Body of pancreas (tissue), 4 donors: Measurements from ENCODE around the gene MRFAP1L1. TPM values are rescaled to one million over a fixed set of nuclear protein-coding genes. Genes with fewer than 3 reads are reported as not detected.

ENCODE experiments used
- ATAC-seq: fragments of 150-250 bp; one replicate; pipeline ENCODE4 v1.9.1; 2016
- DNase-seq, 4 donors: peaks; one replicate each; pipeline ENCODE4 v3.0.0-alpha.2; 2019
- H3K27ac ChIP-seq, 4 donors: fragments of 200-600 bp; sonication (generic); 1 replicate in 3 of 4; 2 replicates in 1 of 4; pipeline versions ENCODE4 v1.5.1 to v1.6.1; 2016 to 2019; ENCODE audit warnings: mild to moderate bottlenecking in 1 of 4, mixed read lengths in 1 of 4, moderate library complexity in 1 of 4
- H3K27me3 ChIP-seq, 2 donors: fragments of 200-600 bp; sonication (generic); one replicate each; pipeline ENCODE4 v1.6.0; 2016; ENCODE audit warnings: mild to moderate bottlenecking in 1 of 2
- H3K36me3 ChIP-seq, 2 donors: fragments of 200-600 bp; sonication (generic); replicated peaks in 1 of 2; 2 replicates each; pipeline ENCODE4 v1.5.1; 2016; ENCODE audit warnings: low read depth in 2 of 2; ENCODE audit not compliant: insufficient read depth in 1 of 2
- H3K4me1 ChIP-seq: fragments of 200-600 bp; sonication (generic); one replicate; pipeline ENCODE4 v1.6.0; 2016
- H3K4me3 ChIP-seq, 2 donors: fragments of 200-600 bp; sonication (generic); 1 replicate in 1 of 2; 2 replicates in 1 of 2; pipeline ENCODE4 v1.5.1; 2016 to 2019
- H3K9me3 ChIP-seq, 3 donors: fragments of 200-600 bp; sonication (generic); 1 replicate in 2 of 3; 2 replicates in 1 of 3; pipeline ENCODE4 v1.5.1; 2016
- POLR2A ChIP-seq, 3 donors: fragments of 450-650 bp; IDR thresholded peaks; one replicate each; pipeline ENCODE4 v1.6.1; 2016; ENCODE audit warnings: antibody characterized with exemption in 3 of 3, mild to moderate bottlenecking in 2 of 3
- WGBS, 2 donors: methylation state at CpG; one replicate each; pipeline ENCODE4 v1.1.5; 2017; 5-methylcytosine and 5-hydroxymethylcytosine counted together
- intact Hi-C: fragments of 100-400 bp; cut with DNase I; formaldehyde crosslinking; loops from one replicate; pipeline ENCODE4 v1.15.1; 2023
- total RNA-seq, 2 donors: library from RNA; depleted of rRNA; stranded (reverse); fragments of >200 nt; gene quantifications; one replicate each; pipeline ENCODE4 v1.1.0, GENCODE V29; 2016
- TF ChIP-seq, protein P1 (sequence below), 7 experiments: fragments of 450-650 bp in 4 of 7; fragments of 200-600 bp in 3 of 7; sonication (generic) in 3 of 7; IDR thresholded peaks; one replicate each; pipeline ENCODE4 v1.5.1; 2016 to 2019; ENCODE audit warnings: antibody characterized with exemption in 7 of 7

MRFAP1L1 gene
- total RNA-seq, 2 donors from 2014 or later: 34.3 to 44.1 TPM

DNA sequence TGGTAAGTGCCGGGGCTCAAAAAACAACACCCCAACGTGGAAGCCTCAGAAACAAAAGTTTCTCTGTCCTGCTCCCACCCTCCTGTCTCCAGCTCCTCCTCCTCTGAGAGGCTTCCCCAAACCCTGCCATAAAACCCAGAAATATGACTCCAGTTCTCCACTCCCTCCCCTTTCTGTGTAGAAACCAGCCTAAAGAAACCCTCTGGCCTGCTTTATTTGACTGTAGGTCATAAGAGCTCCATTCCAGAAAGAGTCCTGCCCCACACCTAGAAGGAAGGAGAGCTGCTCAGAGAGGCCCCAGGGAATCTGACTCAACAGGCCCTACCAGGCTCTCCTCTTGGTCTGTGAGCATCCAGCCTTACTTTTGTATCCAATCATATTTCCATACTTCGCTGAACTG, 16.9 kb downstream of the MRFAP1L1 start:
- intact Hi-C loops: no loop called here
- H3K36me3 ChIP-seq: no peaks in the 10 kb centered on the region
- TF ChIP-seq, protein P1, sequence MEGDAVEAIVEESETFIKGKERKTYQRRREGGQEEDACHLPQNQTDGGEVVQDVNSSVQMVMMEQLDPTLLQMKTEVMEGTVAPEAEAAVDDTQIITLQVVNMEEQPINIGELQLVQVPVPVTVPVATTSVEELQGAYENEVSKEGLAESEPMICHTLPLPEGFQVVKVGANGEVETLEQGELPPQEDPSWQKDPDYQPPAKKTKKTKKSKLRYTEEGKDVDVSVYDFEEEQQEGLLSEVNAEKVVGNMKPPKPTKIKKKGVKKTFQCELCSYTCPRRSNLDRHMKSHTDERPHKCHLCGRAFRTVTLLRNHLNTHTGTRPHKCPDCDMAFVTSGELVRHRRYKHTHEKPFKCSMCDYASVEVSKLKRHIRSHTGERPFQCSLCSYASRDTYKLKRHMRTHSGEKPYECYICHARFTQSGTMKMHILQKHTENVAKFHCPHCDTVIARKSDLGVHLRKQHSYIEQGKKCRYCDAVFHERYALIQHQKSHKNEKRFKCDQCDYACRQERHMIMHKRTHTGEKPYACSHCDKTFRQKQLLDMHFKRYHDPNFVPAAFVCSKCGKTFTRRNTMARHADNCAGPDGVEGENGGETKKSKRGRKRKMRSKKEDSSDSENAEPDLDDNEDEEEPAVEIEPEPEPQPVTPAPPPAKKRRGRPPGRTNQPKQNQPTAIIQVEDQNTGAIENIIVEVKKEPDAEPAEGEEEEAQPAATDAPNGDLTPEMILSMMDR (IDR thresholded peaks at IDR 0.05): no peak
- TF ChIP-seq POLR2A (IDR thresholded peaks at IDR 0.05): no peak
- DNase-seq: no peak
- H3K27me3 ChIP-seq: no peaks in the 10 kb centered on the region
- no peak overlapping the region for H3K27ac ChIP-seq
- H3K9me3 ChIP-seq: no peaks in the 10 kb centered on the region
- H3K4me1 ChIP-seq: peaks cover 9% of the 10 kb centered on the region
- ATAC-seq: no peak
- H3K4me3 ChIP-seq: no peak overlapping the region
- WGBS, 2 donors: 66 to 72% methylated on average over 3 of the region's 3 CpGs

- ATAC-seq (no peak), DNase-seq (no peak)
- intact Hi-C loops: no loop called here
- H3K27ac ChIP-seq: no peak overlapping the region
- H3K4me3 ChIP-seq: no peak overlapping the region
- H3K36me3 ChIP-seq: no peaks in the 10 kb centered on the region
- TF ChIP-seq, protein P1 (IDR thresholded peaks at IDR 0.05): no peak
- TF ChIP-seq POLR2A (IDR thresholded peaks at IDR 0.05): no peak
- H3K4me1 ChIP-seq: peaks cover 9% of the 10 kb centered on the region
- 80 to 87% methylated on average over 8 of the region's 8 CpGs for WGBS, 2 donors
- H3K9me3 ChIP-seq: no peaks in the 10 kb centered on the region
- H3K27me3 ChIP-seq: no peaks in the 10 kb centered on the region
Measured at GRCh38 chr4:6692379-6692778, 17.3 kb downstream of the MRFAP1L1 start.

- intact Hi-C loops: no loop called here
- no peaks in the 10 kb centered on the region for H3K4me1 ChIP-seq
- no peaks in the 10 kb centered on the region for H3K36me3 ChIP-seq
- H3K9me3 ChIP-seq: no peaks in the 10 kb centered on the region
- H3K27ac ChIP-seq: no peak overlapping the region
- ATAC-seq (no peak), DNase-seq (no peak)
- 69 to 73% methylated on average over 5 to 15 of the region's 15 CpGs for WGBS, 2 donors
- TF ChIP-seq POLR2A (IDR thresholded peaks at IDR 0.05): no peak
- TF ChIP-seq, protein P1 (IDR thresholded peaks at IDR 0.05): no peak
- H3K4me3 ChIP-seq: no peak overlapping the region
- H3K27me3 ChIP-seq: no peaks in the 10 kb centered on the region
Measured at GRCh38 chr4:6689506-6689960, 20.1 kb downstream of the MRFAP1L1 start.

GRCh38 chr4:6688879-6689505, 20.7 kb downstream of the MRFAP1L1 start:
- peak; percentile 52 for ATAC-seq
- Histone ChIP-seq H3K9me3 (no peaks in the 10 kb centered on the region), H3K27ac (no peak overlapping the region), H3K4me3 (no peak overlapping the region), H3K27me3 (no peaks in the 10 kb centered on the region), H3K4me1 (no peaks in the 10 kb centered on the region), H3K36me3 (no peaks in the 10 kb centered on the region)
- intact Hi-C loops: no loop called here
- no peak for TF ChIP-seq POLR2A (IDR thresholded peaks at IDR 0.05)
- TF ChIP-seq, protein P1 (IDR thresholded peaks at IDR 0.05): no peak
- 39 to 44% methylated on average over 15 to 23 of the region's 23 CpGs for WGBS, 2 donors
- DNase-seq: peak in 2 of 4 donors; percentile 34 to 49
